Neutrophil (primary cell): ENCODE results near the gene SSB.
"Not testable (repeated sequence)": the region's sequence is repeated elsewhere in the genome, so short reads cannot be mapped to it uniquely, and the experiment has no call there.

Experiments
- H3K27ac ChIP-seq: fragments of 200-600 bp; sonication (generic); 2 replicates; pipeline ENCODE4 v1.5.1; 2016; ENCODE audit warnings: mild to moderate bottlenecking, moderate library complexity
- H3K27me3 ChIP-seq: fragments of 200-600 bp; sonication (generic); 2 replicates; pipeline ENCODE4 v1.6.0; 2016; ENCODE audit warnings: mild to moderate bottlenecking
- H3K36me3 ChIP-seq: fragments of 200-600 bp; sonication (generic); 2 replicates; pipeline ENCODE4 v1.5.1; 2017
- H3K4me1 ChIP-seq, 2 experiments: fragments of 200-600 bp in 1 of 2; sonication (generic) in 1 of 2; 1 replicate in 1 of 2; 2 replicates in 1 of 2; pipeline versions ENCODE4 v1.5.1 to v1.6.1; 2013 to 2016; ENCODE audit warnings: low read depth in 1 of 2, low read length in 1 of 2, mild to moderate bottlenecking in 1 of 2, moderate library complexity in 1 of 2; ENCODE audit not compliant: control insufficient read depth in 1 of 2, insufficient read depth in 1 of 2
- H3K4me3 ChIP-seq, 2 experiments: fragments of 200-600 bp in 1 of 2; sonication (generic) in 1 of 2; 1 replicate in 1 of 2; 2 replicates in 1 of 2; pipeline ENCODE4 v1.5.1; 2013 to 2016; ENCODE audit warnings: low read depth in 1 of 2, low read length in 1 of 2, mild to moderate bottlenecking in 1 of 2, moderate library complexity in 1 of 2
- H3K9me3 ChIP-seq: fragments of 200-600 bp; sonication (generic); 2 replicates; pipeline ENCODE4 v1.5.1; 2016
- TF ChIP-seq, protein P1 (sequence below): fragments of 200-600 bp; sonication (generic); IDR thresholded peaks from 2 replicates; pipeline ENCODE4 v1.5.1; 2016; ENCODE audit warnings: antibody characterized with exemption

The SSB gene

DNA sequence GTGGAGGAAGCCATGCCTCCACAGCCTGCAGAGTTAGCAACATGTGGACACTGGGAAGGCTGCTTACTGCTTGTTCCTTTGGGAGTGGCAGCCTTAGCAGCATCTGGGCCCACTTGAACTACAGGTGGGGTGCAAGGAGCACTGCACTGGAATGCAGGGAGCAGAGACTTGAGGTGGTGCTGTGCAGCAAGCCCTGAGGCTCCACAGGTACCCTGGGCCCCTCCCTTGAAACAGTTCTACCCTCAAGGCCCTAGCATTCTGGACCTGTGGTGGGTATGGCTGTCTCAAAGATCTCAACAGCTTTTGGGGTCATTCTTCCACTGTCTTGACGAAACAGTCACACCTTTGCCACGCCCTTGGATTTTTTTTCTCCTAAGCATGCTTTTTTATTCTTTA is 42.1 kb downstream of the SSB start:
- H3K27me3 ChIP-seq, result no peaks in the 10 kb centered on the region
- H3K4me3 ChIP-seq, result no peak overlapping the region
- no peaks in the 10 kb centered on the region for H3K9me3 ChIP-seq
- no peaks in the 10 kb centered on the region for H3K4me1 ChIP-seq
- H3K36me3 ChIP-seq, result no peaks in the 10 kb centered on the region
- TF ChIP-seq, protein P1, sequence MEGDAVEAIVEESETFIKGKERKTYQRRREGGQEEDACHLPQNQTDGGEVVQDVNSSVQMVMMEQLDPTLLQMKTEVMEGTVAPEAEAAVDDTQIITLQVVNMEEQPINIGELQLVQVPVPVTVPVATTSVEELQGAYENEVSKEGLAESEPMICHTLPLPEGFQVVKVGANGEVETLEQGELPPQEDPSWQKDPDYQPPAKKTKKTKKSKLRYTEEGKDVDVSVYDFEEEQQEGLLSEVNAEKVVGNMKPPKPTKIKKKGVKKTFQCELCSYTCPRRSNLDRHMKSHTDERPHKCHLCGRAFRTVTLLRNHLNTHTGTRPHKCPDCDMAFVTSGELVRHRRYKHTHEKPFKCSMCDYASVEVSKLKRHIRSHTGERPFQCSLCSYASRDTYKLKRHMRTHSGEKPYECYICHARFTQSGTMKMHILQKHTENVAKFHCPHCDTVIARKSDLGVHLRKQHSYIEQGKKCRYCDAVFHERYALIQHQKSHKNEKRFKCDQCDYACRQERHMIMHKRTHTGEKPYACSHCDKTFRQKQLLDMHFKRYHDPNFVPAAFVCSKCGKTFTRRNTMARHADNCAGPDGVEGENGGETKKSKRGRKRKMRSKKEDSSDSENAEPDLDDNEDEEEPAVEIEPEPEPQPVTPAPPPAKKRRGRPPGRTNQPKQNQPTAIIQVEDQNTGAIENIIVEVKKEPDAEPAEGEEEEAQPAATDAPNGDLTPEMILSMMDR, result no peak
- H3K27ac ChIP-seq, result no peak overlapping the region

DNA sequence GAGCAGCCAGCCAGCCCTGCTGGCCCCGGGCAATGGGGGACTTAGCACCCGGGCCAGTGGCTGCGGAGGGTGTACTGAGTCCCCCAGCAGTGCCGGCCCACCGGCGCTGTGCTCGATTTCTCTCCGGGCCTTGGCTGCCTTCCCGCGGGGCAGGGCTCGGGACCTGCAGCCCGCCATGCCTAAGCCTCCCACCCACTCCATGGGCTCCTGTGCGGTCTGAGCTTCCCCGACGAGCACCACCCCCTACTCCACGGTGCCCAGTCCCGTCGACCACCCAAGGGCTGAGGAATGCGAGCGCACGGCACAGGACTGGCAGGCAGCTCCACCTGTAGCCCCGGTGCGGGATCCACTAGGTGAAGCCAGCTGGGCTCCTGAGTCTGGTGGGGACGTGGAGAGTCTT is 43.0 kb downstream of the SSB start:
- H3K9me3 ChIP-seq, H3K27ac ChIP-seq, H3K4me3 ChIP-seq, H3K4me1 ChIP-seq, H3K36me3 ChIP-seq, H3K27me3 ChIP-seq: not testable (repeated sequence)

DNA sequence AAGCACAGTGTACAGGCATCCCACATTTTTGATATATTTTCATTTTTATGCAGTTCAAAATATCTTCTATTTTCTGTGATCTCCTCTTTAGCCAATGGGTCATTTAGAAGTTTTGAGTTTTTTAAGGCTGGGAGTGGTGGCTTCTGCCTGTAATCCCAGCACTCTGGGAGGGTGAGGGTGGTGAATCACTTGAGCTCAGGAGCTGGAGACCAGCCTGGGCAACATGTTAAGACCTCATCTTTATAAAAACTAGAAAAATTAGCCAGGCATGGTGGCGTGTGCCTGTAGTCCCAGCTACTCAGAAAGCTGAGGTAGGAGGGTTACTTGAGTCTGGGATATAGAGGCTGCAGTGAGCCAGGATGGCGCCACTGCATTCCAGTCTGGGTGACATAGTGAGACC is 46.3 kb downstream of the SSB start:
- no peaks in the 10 kb centered on the region for H3K36me3 ChIP-seq
- no peaks in the 10 kb centered on the region for H3K9me3 ChIP-seq
- TF ChIP-seq, protein P1, result no peak
- no peaks in the 10 kb centered on the region for H3K27me3 ChIP-seq
- H3K27ac ChIP-seq, result no peak overlapping the region
- H3K4me1 ChIP-seq, result no peaks in the 10 kb centered on the region
- H3K4me3 ChIP-seq, result no peak overlapping the region

DNA sequence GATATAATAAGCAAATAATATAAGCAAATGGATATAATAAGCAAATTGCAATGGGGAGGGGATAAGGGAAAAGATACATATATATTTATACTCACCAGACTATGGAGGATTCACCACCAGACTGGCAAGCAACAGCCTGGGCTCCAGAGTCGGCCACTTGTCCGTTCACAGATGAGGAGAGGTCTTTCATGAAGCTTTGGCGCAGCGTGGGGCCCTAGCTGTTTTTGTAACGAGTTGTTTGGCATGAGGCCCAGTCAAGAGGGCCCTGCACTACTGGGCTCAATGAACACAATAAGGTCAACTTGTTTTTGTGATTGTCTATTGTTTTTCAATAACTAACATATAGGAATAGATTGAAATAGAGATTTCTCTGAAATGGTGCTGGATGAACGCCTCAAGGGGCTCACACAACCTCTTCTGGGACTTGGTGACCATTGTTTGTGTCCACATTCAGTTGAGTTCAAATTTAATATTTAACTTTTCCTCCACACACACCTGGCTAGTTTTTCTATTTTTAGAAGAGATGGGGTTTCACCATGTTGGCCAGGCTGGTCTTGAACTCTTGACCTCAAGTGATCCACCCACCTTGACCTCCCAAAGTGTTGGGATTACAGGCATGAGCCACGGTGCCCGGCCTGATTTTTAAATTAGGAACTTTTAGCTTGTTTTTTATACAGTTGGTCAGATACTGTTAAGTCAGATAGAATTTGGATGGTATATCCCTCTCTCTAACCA is 50.5 kb downstream of the SSB start:
- not testable (repeated sequence) for H3K4me1 ChIP-seq, H3K4me3 ChIP-seq, H3K9me3 ChIP-seq, H3K36me3 ChIP-seq, H3K27me3 ChIP-seq, H3K27ac ChIP-seq

DNA sequence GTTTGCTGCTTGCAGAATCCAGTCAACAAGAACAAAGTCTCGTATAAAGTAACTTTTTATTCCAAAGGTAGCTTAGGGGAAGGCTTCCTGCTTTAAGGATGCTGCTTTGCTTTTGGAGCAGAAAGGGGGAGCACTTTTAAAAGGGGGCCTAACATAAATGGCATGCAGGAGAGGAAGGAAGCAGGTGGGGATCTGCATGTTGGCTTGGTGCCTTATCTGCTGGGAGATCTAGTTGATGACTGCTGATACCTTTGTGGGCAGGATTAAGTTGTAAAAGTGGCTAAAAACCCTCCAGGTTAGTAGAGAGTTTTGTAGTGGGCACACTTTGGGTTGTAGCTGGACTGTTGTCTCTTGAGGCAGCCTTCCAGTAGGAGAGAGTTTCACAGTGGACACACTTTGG is 51.0 kb downstream of the SSB start:
- no peak overlapping the region for H3K27ac ChIP-seq
- H3K27me3 ChIP-seq, result no peaks in the 10 kb centered on the region
- H3K36me3 ChIP-seq, result no peaks in the 10 kb centered on the region
- H3K9me3 ChIP-seq, result no peaks in the 10 kb centered on the region
- H3K4me3 ChIP-seq, result no peak overlapping the region
- TF ChIP-seq, protein P1, result no peak
- peaks cover 5 to 8% of the 10 kb centered on the region in 2 experiments for H3K4me1 ChIP-seq

DNA sequence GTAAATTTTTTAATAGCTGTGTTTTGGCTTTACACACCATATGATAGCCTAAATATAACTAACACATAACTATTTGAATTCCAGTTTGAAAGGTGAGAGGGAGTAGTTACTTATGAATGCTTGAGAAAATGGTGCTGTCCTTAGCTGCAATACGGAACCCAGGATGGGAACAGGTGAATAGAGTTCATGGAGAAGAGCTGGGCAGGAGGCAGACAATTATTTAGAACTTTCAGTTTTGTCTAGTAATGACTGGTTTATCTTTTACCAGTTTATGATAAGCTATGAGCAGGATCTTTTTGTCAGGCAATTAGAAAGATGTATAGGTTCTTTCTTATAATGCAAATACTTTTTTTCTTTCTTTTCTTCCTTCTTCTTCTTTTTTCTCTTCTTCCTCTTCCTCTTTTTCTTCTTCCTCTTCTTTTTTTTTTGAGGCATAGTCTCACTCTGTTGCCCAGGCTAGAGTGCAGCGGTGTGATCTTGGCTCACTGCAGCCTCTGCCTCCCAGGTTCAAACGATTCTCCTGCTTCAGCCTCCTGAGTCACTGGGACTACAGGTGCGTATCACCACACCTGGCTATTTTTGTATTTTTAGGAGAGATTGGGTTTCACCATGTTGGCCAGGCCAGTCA is 54.5 kb downstream of the SSB start:
- H3K4me3 ChIP-seq, result no peak overlapping the region
- TF ChIP-seq, protein P1, result no peak
- no peaks in the 10 kb centered on the region for H3K36me3 ChIP-seq
- no peaks in the 10 kb centered on the region for H3K27me3 ChIP-seq
- H3K4me1 ChIP-seq, result peaks cover 5 to 8% of the 10 kb centered on the region in 2 experiments
- H3K9me3 ChIP-seq, result no peaks in the 10 kb centered on the region
- H3K27ac ChIP-seq, result peak overlapping the region; percentile 44

DNA sequence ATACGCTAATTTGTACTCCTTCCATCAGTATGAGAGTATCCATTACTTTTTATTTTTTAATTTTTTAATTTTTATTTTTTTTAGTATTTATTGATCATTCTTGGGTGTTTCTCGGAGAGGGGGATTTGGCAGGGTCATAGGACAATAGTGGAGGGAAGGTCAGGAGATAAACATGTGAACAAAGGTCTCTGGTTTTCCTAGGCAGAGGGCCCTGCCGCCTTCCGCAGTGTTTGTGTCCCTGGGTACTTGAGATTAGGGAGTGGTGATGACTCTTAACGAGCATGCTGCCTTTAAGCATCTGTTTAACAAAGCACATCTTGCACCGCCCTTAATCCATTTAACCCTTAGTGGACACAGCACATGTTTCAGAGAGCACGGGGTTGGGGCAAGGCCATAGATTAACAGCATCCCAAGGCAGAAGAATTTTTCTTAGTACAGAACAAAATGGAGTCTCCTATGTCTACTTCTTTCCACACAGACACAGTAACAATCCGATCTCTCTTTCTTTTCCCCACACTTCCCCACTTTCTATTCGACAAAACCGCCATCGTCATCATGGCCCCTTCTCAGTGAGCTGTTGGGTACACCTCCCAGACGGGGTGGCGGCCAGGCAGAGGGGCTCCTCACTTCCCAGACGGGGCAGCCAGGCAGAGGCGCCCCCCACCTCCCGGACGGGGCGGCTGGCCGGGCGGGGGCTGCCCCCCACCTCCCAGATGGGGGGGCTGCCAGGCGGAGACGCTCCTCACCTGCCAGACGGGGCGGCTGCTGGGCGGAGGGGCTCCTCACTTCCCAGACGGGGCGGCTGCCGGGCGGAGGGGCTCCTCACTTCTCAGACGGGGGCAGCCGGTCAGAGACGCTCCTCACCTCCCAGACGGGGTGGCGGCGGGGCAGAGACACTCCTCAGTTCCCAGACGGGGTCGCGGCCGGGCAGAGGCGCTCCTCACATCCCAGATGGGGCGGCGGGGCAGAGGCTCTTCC is 56.9 kb downstream of the SSB start:
- H3K9me3 ChIP-seq, H3K27me3 ChIP-seq, H3K4me3 ChIP-seq, H3K27ac ChIP-seq, H3K4me1 ChIP-seq, H3K36me3 ChIP-seq: not testable (repeated sequence)
